HG03159 (cell line): ENCODE results near the gene KIRREL3.

Experiments used
- ATAC-seq: cut with Tn5 transposase; IDR thresholded peaks from one replicate; pipeline ENCODE4 v1.9.1; 2021; ENCODE audit warnings: mild to moderate bottlenecking, moderate library complexity; ENCODE audit not compliant: unreplicated experiment

The KIRREL3 gene

DNA sequence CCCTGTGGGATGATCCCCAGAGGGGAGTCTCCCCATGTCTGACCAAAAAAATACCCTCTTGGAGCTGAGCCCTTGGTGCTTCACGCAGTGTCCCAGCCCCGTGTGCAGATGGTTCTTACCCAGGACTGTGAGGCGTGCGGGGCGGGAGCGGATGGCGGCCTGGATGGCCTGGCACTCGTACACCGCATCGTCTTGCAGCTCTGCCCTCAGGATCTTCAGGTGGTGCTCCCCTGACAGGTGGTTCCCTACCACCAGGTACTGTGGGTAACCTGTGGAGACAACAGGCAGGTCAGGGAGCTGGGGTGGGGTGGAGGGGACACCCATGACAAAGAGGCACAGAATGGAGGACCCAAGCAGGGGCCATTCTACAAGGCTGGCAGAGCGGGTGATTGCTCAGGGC is 479.4 kb downstream of the KIRREL3 start:
- no peak for ATAC-seq

DNA sequence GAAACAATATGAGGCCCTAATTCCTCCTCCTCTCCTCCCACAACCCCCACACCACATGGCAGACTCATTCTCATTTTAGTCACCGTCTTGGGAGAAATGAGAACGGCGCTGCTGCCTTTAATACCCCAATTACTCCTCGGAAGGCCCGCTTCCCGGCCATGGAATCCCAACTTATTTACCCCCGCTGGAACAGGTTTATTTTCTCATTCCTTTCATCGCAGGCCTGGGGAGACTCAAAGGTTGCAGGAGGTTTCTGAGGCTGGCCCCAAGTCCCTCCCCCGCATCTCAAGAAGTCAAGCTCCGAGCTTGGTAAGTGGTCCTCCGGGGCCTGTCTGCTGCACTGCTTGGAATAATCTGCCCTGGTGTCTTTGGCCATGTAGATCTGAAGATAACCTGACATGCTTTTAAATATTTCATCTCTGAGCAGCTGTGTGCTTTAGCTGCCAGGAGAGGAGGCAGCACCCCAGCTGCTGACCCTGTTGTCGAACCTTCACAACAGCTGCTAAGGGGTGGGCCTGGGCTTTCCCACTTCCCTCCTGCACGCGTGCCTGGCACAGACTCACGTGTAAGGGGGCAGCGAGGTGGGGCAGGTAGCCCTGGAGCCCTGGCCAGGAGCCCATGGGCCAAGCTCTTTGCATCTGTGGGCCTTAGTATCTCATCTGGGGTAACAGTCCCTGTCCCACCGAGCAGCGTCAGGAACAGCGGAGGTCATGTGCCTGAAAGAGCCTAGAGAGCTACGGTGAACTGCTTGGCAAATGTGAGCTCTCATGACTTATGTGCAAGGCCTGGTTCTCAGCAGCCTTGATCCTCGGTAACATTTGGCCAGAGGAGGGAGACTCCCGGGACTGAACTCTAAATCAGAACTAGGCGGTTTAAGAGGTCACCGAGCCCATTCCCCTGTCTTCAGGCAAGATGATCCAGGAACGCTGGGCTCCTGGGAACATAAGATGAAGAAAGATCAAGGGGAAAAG is 480.5 kb downstream of the KIRREL3 start:
- no peak for ATAC-seq

DNA sequence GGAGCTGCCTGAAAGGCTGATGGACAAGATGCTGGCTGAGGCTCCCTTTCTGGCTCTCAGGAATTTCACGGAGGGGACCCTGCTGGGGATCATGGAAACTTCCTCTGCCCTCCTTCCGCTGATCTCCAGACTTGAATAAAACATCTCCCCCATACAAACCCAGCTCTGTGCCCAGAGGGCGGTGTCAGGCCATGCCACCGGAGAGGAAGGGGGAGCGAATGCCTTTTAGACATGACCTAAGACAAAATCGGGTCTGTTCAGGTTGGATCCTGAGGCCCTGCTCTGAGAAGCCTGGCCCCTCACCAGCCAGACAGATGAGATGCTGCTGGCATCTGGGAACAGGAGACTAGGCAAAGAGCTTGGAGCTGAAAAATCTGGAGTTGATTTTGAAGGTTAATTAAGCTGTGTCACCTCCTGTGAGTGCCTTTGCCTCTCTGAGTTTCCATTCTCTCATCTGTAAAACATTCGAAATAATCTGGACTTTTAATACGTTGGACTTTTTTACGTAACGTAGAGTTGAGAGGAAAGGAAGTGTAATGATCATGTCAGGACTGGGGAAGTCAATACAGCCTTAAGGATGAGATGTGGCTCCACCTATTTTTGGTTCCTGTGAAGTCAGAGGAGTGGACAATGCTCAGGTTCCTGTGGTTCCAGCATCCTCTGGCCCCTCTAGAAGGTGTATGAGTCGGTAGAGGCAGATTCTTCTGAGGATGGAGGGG is 481.4 kb downstream of the KIRREL3 start:
- no peak for ATAC-seq

GRCh38 chr11:126518071-126518971 is 482.2 kb downstream of the KIRREL3 start:
- ATAC-seq: no peak

- ATAC-seq: no peak
Measured at GRCh38 chr11:126515501-126515900, 485.1 kb downstream of the KIRREL3 start.

DNA sequence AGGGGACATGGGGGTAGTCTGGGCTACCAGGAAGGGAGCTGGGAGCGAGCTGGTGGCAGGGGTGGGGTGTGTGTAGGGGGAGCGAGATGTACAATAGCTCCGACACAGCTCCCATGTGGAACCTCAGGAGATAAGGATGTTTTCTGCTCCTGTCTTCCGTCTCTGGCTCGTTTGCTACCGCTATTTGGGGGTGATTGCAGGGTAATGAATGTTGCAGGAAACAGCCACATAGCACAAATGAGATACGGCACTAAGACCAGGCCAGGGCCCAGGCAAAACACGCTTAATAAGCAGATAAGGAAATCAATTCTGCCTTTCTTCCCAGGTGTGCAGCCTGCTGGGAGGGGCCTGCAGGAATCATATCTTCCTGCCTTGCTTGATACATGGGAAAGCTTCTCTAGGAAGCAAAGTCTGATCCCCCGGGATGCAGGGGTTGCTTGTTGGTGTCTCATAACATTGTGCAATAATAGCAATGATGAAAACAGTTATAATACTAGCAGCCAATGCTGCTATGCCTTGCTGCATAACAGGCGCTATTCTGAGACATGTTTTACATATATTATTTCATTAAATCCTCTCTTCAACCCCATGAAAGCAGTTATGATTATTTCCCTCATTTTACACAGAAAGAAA is 486.4 kb downstream of the KIRREL3 start:
- no peak for ATAC-seq

GRCh38 chr11:126512741-126513715 is 487.5 kb downstream of the KIRREL3 start:
- no peak for ATAC-seq

GRCh38 chr11:126512251-126512650 is 488.3 kb downstream of the KIRREL3 start:
- no peak for ATAC-seq

GRCh38 chr11:126511475-126512115 is 489.0 kb downstream of the KIRREL3 start:
- no peak for ATAC-seq

- no peak for ATAC-seq
Measured at GRCh38 chr11:126510621-126511370, 489.8 kb downstream of the KIRREL3 start.

GRCh38 chr11:126507646-126508045 is 492.9 kb downstream of the KIRREL3 start:
- ATAC-seq: no peak

DNA sequence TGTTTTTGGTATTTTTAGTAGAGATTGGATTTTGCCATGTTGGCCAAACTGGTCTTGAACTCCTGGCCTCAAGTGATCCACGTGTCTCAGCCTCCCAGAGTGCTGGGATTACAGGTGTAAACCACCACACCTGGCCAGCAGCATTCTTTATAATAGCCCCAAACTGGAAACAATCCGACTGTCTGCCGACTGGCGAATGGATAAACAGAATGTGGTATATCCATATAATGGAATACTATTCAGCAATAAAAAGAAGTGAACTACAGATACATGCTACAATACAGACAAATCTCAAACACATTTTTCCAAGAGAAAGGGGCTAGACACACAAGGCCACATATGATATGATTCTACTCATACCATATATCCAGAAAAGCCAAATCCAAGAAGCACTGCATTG is 493.8 kb downstream of the KIRREL3 start:
- no peak for ATAC-seq

DNA sequence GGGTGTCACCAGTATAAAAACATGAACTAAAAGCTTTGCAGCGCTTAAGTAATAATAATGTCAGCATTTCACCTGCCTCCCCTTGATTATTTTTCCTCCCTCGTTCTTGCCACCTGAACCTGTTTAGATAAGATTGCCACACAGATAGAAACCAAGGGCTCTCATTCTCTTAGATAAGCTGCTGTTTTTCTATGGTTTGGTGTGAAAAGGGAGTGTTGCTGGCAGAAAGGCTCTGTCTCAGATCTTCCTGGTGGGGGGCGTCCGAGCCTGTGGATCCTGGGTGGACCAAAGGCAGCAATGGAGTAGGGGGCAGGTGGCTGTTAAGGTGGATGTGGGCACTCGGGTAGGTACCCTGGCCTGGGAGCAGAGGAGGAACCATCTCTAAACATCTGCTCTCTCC is 497.6 kb downstream of the KIRREL3 start:
- ATAC-seq: no peak

GRCh38 chr11:126502159-126502558 is 498.4 kb downstream of the KIRREL3 start:
- ATAC-seq: no peak

DNA sequence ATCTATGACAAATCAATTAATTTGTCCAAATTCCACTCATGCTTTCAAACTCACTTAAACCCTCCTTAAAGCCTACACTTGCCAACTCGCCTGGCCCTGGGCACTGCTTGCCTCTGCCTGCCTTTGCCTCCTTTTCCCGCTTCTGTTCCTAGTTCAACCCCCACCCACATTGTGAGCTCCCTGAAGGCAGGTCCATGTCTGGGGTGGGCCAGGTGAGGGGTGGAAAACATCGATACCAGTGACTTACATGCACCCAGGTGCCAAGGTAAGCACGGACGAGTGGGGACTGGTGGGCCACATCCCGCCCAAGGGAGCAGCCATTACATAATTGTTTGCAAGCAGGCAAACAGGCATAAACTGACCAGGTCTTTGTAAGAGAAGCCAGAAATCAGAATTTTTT is 498.9 kb downstream of the KIRREL3 start:
- no peak for ATAC-seq

GRCh38 chr11:126500981-126501380 is 499.6 kb downstream of the KIRREL3 start:
- no peak for ATAC-seq

GRCh38 chr11:126499131-126499752 is 501.3 kb downstream of the KIRREL3 start:
- no peak for ATAC-seq

DNA sequence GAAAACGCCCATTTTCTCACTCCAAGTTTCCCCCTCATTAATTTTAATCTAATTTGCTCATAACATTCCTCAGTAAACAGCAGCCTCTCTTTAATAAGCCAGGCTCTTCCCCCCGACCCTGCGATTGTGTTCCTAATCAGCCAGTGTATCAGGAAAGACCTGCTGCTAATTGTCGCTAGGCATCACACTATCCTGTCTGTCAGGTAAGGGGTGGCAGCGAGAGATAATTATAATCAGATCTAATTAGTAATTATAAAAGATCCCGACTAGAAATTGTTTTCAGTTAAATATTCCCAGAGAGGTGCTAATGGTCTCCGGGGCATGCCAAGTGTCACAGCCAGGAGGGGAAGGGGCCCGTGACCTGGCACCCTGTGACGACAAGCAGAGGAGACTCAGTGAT is 502.3 kb downstream of the KIRREL3 start:
- no peak for ATAC-seq
